ENCODE measurements around the gene RFX3.

RFX3 gene

DNA sequence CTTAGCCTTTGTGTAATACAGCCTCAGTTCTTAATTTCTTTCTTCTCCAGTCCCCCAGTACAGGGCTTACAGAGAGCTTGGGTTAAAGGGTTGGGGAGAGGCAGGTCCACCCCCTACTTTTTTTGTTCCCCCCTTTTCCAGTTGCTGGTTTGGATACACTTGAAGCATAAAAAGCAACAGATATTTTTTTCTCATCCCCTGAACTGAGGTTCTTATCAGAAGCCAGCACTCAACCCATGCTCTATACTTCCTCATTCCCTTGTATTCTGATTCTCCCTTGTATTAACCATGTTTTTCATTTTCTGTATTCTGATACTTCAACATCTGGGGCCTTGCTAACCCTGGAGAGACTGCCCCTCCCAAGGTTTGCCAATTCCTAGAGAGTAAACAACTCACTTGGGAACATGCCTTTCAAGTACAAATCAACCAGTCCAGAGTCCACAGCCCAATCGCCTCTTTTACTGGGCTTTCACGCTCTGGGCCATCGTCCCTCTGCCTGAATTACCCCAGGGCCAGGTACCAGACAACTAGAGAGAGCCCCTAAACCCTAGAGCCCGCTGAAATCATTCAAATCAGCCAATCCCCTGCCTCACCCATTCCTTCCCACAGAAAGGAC lies 348.5 kb downstream of the RFX3 start:
- H2AFZ ChIP-seq (ENCODE audit: low read length): no peak overlapping the region
- no peaks in the 10 kb centered on the region for H3K9me2 ChIP-seq (ENCODE audit: low read depth, low read length)
- H3K36me3 ChIP-seq (ENCODE audit: insufficient read depth, low read length): no peaks in the 10 kb centered on the region
- no peak overlapping the region for H3K27ac ChIP-seq (ENCODE audit: low read depth, low read length, poor library complexity, severe bottlenecking)
- no peak overlapping the region for H3K4me3 ChIP-seq (ENCODE audit: low read depth, low read length, poor library complexity, severe bottlenecking)
- no peaks in the 10 kb centered on the region for H3F3A ChIP-seq (ENCODE audit: insufficient read depth, low read length)
- no peaks in the 10 kb centered on the region for H3K79me2 ChIP-seq (ENCODE audit: insufficient read depth, low read length)
- H4K20me1 ChIP-seq (ENCODE audit: insufficient read depth, low read length): no peaks in the 10 kb centered on the region
- H3K9me3 ChIP-seq (ENCODE audit: low read length): no peaks in the 10 kb centered on the region
- no peak overlapping the region for H3K9ac ChIP-seq (ENCODE audit: low read length)
- no peak overlapping the region for H3K4me2 ChIP-seq (ENCODE audit: low read length)
- no peak for TF ChIP-seq EZH2 (IDR thresholded peaks at IDR 0.05; ENCODE audit: borderline replicate concordance, low read length)
- H3K27me3 ChIP-seq (ENCODE audit: insufficient read depth, low read length): no peaks in the 10 kb centered on the region; the same call in 1 of the 2 replicates
- H3K4me1 ChIP-seq (ENCODE audit: insufficient read depth, low read length, severe bottlenecking): no peaks in the 10 kb centered on the region

DNA sequence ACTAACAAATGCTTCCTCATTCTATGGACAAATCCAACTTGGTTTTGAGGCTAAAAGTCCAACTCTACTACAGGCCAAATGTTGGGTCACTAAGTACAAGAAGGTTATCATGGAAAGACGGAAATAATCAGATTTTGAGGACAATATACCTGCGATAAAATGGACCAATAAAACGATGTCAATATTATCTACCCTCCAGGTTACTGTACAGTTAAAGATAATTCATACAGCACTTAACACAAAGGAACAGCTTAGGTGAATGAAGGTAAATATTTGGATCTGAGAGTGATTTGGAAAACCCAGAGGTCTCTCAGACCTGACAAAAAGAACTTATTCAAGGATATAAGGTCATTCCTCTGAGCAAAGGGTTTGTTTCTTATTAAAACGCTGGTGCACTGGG lies 352.4 kb downstream of the RFX3 start:
- H3K9me2 ChIP-seq (ENCODE audit: low read depth, low read length): no peaks in the 10 kb centered on the region
- TF ChIP-seq EZH2 (IDR thresholded peaks at IDR 0.05; ENCODE audit: borderline replicate concordance, low read length): no peak
- TF ChIP-seq, protein P1, sequence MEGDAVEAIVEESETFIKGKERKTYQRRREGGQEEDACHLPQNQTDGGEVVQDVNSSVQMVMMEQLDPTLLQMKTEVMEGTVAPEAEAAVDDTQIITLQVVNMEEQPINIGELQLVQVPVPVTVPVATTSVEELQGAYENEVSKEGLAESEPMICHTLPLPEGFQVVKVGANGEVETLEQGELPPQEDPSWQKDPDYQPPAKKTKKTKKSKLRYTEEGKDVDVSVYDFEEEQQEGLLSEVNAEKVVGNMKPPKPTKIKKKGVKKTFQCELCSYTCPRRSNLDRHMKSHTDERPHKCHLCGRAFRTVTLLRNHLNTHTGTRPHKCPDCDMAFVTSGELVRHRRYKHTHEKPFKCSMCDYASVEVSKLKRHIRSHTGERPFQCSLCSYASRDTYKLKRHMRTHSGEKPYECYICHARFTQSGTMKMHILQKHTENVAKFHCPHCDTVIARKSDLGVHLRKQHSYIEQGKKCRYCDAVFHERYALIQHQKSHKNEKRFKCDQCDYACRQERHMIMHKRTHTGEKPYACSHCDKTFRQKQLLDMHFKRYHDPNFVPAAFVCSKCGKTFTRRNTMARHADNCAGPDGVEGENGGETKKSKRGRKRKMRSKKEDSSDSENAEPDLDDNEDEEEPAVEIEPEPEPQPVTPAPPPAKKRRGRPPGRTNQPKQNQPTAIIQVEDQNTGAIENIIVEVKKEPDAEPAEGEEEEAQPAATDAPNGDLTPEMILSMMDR (IDR thresholded peaks at IDR 0.05; ENCODE audit: low read length): no peak
- H3K79me2 ChIP-seq (ENCODE audit: insufficient read depth, low read length): no peaks in the 10 kb centered on the region
- no peak overlapping the region for H3K27ac ChIP-seq (ENCODE audit: low read depth, low read length, poor library complexity, severe bottlenecking)
- no peaks in the 10 kb centered on the region for H3F3A ChIP-seq (ENCODE audit: insufficient read depth, low read length)
- no peaks in the 10 kb centered on the region for H3K36me3 ChIP-seq (ENCODE audit: insufficient read depth, low read length)
- H3K4me1 ChIP-seq (ENCODE audit: insufficient read depth, low read length, severe bottlenecking): no peaks in the 10 kb centered on the region
- no peak overlapping the region for H3K4me3 ChIP-seq (ENCODE audit: low read depth, low read length, poor library complexity, severe bottlenecking)
- H2AFZ ChIP-seq (ENCODE audit: low read length): no peak overlapping the region
- H4K20me1 ChIP-seq (ENCODE audit: insufficient read depth, low read length): no peaks in the 10 kb centered on the region
- H3K4me2 ChIP-seq (ENCODE audit: low read length): no peak overlapping the region
- H3K9me3 ChIP-seq (ENCODE audit: low read length): no peaks in the 10 kb centered on the region
- H3K27me3 ChIP-seq (ENCODE audit: insufficient read depth, low read length): no peaks in the 10 kb centered on the region; the same call in 1 of the 2 replicates
- H3K9ac ChIP-seq (ENCODE audit: low read length): no peak overlapping the region

DNA sequence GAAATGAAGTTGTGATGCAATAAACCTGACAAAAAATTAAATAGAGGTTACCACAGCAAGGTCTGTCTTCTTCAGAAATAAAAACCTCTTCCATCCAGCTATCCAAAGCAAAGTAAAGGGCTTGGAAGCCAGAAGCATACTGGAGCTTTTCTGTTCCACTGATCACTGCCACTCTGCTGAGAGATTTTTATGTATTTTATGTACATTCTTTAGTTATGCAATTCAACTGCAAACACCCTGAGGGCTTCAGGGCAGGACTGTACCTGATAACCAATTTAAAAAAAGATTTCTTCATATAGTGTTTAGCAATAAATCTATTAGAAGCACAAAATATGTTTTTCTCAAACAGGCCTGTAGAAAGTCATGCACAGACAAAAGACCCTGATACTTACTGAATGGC lies 355.0 kb downstream of the RFX3 start:
- H2AFZ ChIP-seq (ENCODE audit: low read length): no peak overlapping the region
- no peak overlapping the region for H3K4me2 ChIP-seq (ENCODE audit: low read length)
- H3F3A ChIP-seq (ENCODE audit: insufficient read depth, low read length): no peaks in the 10 kb centered on the region
- TF ChIP-seq EZH2 (IDR thresholded peaks at IDR 0.05; ENCODE audit: borderline replicate concordance, low read length): no peak
- TF ChIP-seq, protein P1 (IDR thresholded peaks at IDR 0.05; ENCODE audit: low read length): no peak
- H3K9me2 ChIP-seq (ENCODE audit: low read depth, low read length): no peaks in the 10 kb centered on the region
- no peak overlapping the region for H3K4me3 ChIP-seq (ENCODE audit: low read depth, low read length, poor library complexity, severe bottlenecking)
- H4K20me1 ChIP-seq (ENCODE audit: insufficient read depth, low read length): no peaks in the 10 kb centered on the region
- H3K9me3 ChIP-seq (ENCODE audit: low read length): no peaks in the 10 kb centered on the region
- H3K27me3 ChIP-seq (ENCODE audit: insufficient read depth, low read length): no peaks in the 10 kb centered on the region; the same call in 1 of the 2 replicates
- H3K4me1 ChIP-seq (ENCODE audit: insufficient read depth, low read length, severe bottlenecking): no peaks in the 10 kb centered on the region
- H3K36me3 ChIP-seq (ENCODE audit: insufficient read depth, low read length): no peaks in the 10 kb centered on the region
- no peaks in the 10 kb centered on the region for H3K79me2 ChIP-seq (ENCODE audit: insufficient read depth, low read length)
- H3K9ac ChIP-seq (ENCODE audit: low read length): no peak overlapping the region
- H3K27ac ChIP-seq (ENCODE audit: low read depth, low read length, poor library complexity, severe bottlenecking): no peak overlapping the region

Measured in OCI-LY1 (cell line).